ENCODE measurements around the gene HSD3B7. TPM values are rescaled to one million over a fixed set of nuclear protein-coding genes. Genes with fewer than 3 reads are reported as not detected.
"Not testable (repeated sequence)": the region's sequence is repeated elsewhere in the genome, so short reads cannot be mapped to it uniquely, and the experiment has no call there.

The HSD3B7 gene
- total RNA-seq, 2 donors from 2014 or later, result 0.21 to 0.60 TPM

GRCh38 chr16:31017756-31018155 is 32.7 kb downstream of the HSD3B7 start:
- H3K4me1 Mint-ChIP-seq; DNase-seq; H3K36me3 Mint-ChIP-seq (ENCODE audit: low read depth); H3K4me3 Mint-ChIP-seq; H3K9me3 ChIP-seq (ENCODE audit: control insufficient read depth, low read length, poor library complexity, severe bottlenecking); H3K27ac Mint-ChIP-seq; ATAC-seq: not testable (repeated sequence)
- peaks cover 18% of the 10 kb centered on the region for H3K27me3 Mint-ChIP-seq

- H3K9me3 ChIP-seq (ENCODE audit: control insufficient read depth, low read length, poor library complexity, severe bottlenecking), result no peaks in the 10 kb centered on the region
- no peak for DNase-seq
- H3K4me1 Mint-ChIP-seq, result no peaks in the 10 kb centered on the region
- ATAC-seq, result no peak
- no peak overlapping the region for H3K27ac Mint-ChIP-seq
- no peaks in the 10 kb centered on the region for H3K27me3 Mint-ChIP-seq
- H3K36me3 Mint-ChIP-seq (ENCODE audit: low read depth), result no peaks in the 10 kb centered on the region
- H3K4me3 Mint-ChIP-seq, result no peak overlapping the region
Measured at GRCh38 chr16:31020536-31020935, 35.5 kb downstream of the HSD3B7 start.

GRCh38 chr16:31022544-31023251 is 37.7 kb downstream of the HSD3B7 start:
- no peaks in the 10 kb centered on the region for H3K4me1 Mint-ChIP-seq
- H3K27me3 Mint-ChIP-seq, result no peaks in the 10 kb centered on the region
- DNase-seq (no peak), ATAC-seq (no peak)
- no peak overlapping the region for H3K27ac Mint-ChIP-seq
- no peak overlapping the region for H3K4me3 Mint-ChIP-seq
- no peaks in the 10 kb centered on the region for H3K9me3 ChIP-seq (ENCODE audit: control insufficient read depth, low read length, poor library complexity, severe bottlenecking)
- H3K36me3 Mint-ChIP-seq (ENCODE audit: low read depth), result no peaks in the 10 kb centered on the region

- H3K27me3 Mint-ChIP-seq, result no peaks in the 10 kb centered on the region
- no peaks in the 10 kb centered on the region for H3K9me3 ChIP-seq (ENCODE audit: control insufficient read depth, low read length, poor library complexity, severe bottlenecking)
- H3K36me3 Mint-ChIP-seq (ENCODE audit: low read depth), result no peaks in the 10 kb centered on the region
- ATAC-seq, result no peak
- H3K27ac Mint-ChIP-seq, result no peak overlapping the region
- H3K4me3 Mint-ChIP-seq, result no peak overlapping the region
- no peaks in the 10 kb centered on the region for H3K4me1 Mint-ChIP-seq
- DNase-seq, result no peak
Measured at GRCh38 chr16:31023252-31023602, 38.2 kb downstream of the HSD3B7 start.

- no peak for DNase-seq
- no peaks in the 10 kb centered on the region for H3K9me3 ChIP-seq (ENCODE audit: control insufficient read depth, low read length, poor library complexity, severe bottlenecking)
- no peaks in the 10 kb centered on the region for H3K36me3 Mint-ChIP-seq (ENCODE audit: low read depth)
- H3K4me1 Mint-ChIP-seq, result no peaks in the 10 kb centered on the region
- no peak overlapping the region for H3K27ac Mint-ChIP-seq
- no peaks in the 10 kb centered on the region for H3K27me3 Mint-ChIP-seq
- H3K4me3 Mint-ChIP-seq, result no peak overlapping the region
- ATAC-seq, result no peak
Measured at GRCh38 chr16:31023627-31024226, 38.7 kb downstream of the HSD3B7 start.

- DNase-seq (no peak), ATAC-seq (no peak)
- no peaks in the 10 kb centered on the region for H3K9me3 ChIP-seq (ENCODE audit: control insufficient read depth, low read length, poor library complexity, severe bottlenecking)
- H3K27me3 Mint-ChIP-seq, result no peaks in the 10 kb centered on the region
- H3K4me3 Mint-ChIP-seq, result no peak overlapping the region
- H3K36me3 Mint-ChIP-seq (ENCODE audit: low read depth), result no peaks in the 10 kb centered on the region
- H3K4me1 Mint-ChIP-seq, result no peaks in the 10 kb centered on the region
- no peak overlapping the region for H3K27ac Mint-ChIP-seq
Measured at GRCh38 chr16:31025339-31025738, 40.3 kb downstream of the HSD3B7 start.

- ATAC-seq, result no peak
- no peaks in the 10 kb centered on the region for H3K9me3 ChIP-seq (ENCODE audit: control insufficient read depth, low read length, poor library complexity, severe bottlenecking)
- peaks cover 5% of the 10 kb centered on the region for H3K4me1 Mint-ChIP-seq
- H3K27me3 Mint-ChIP-seq, result no peaks in the 10 kb centered on the region
- peaks cover 4% of the 10 kb centered on the region for H3K36me3 Mint-ChIP-seq (ENCODE audit: low read depth)
- H3K27ac Mint-ChIP-seq, result no peak overlapping the region
- DNase-seq, result no peak
- H3K4me3 Mint-ChIP-seq, result no peak overlapping the region
Measured at GRCh38 chr16:31029272-31029671, 44.3 kb downstream of the HSD3B7 start.

- Mint-ChIP-seq H3K27me3 (no peaks in the 10 kb centered on the region), H3K27ac (no peak overlapping the region), H3K36me3 (ENCODE audit: low read depth) (peaks cover 4% of the 10 kb centered on the region), H3K4me3 (no peak overlapping the region), H3K4me1 (peaks cover 10% of the 10 kb centered on the region)
- no peaks in the 10 kb centered on the region for H3K9me3 ChIP-seq (ENCODE audit: control insufficient read depth, low read length, poor library complexity, severe bottlenecking)
- no peak for ATAC-seq
- DNase-seq, result no peak
Measured at GRCh38 chr16:31031276-31031675, 46.3 kb downstream of the HSD3B7 start.

- H3K27ac Mint-ChIP-seq, result peak within 1 kb of the TSS; percentile 89
- no peaks in the 10 kb centered on the region for H3K27me3 Mint-ChIP-seq
- ATAC-seq (peak; percentile 85), DNase-seq (peak; percentile 95 to 97 (median 97))
- H3K4me3 Mint-ChIP-seq, result peak within 1 kb of the TSS; percentile 99
- H3K9me3 ChIP-seq (ENCODE audit: control insufficient read depth, low read length, poor library complexity, severe bottlenecking), result no peaks in the 10 kb centered on the region
- H3K36me3 Mint-ChIP-seq (ENCODE audit: low read depth), result peaks cover 4% of the 10 kb centered on the region
- H3K4me1 Mint-ChIP-seq, result peaks cover 13% of the 10 kb centered on the region
Measured at GRCh38 chr16:31032736-31033708, 48.0 kb downstream of the HSD3B7 start, which contains the start of gene STX4. TSS of gene STX4 (plus strand) at chr16:31033558. CDS start at chr16:31033806, 248 bp downstream.

- peak overlapping the region; percentile 89 for H3K27ac Mint-ChIP-seq
- H3K9me3 ChIP-seq (ENCODE audit: control insufficient read depth, low read length, poor library complexity, severe bottlenecking), result no peaks in the 10 kb centered on the region
- ATAC-seq (peak; percentile 47), DNase-seq (peak; percentile 76 to 78 (median 77))
- H3K4me1 Mint-ChIP-seq, result peaks cover 13% of the 10 kb centered on the region
- no peaks in the 10 kb centered on the region for H3K27me3 Mint-ChIP-seq
- H3K4me3 Mint-ChIP-seq, result peak overlapping the region; percentile 99
- peaks cover 4% of the 10 kb centered on the region for H3K36me3 Mint-ChIP-seq (ENCODE audit: low read depth)
Measured at GRCh38 chr16:31033709-31034492, 48.9 kb downstream of the HSD3B7 start.

GRCh38 chr16:31036691-31037090 is 51.7 kb downstream of the HSD3B7 start:
- no peaks in the 10 kb centered on the region for H3K9me3 ChIP-seq (ENCODE audit: control insufficient read depth, low read length, poor library complexity, severe bottlenecking)
- Mint-ChIP-seq H3K4me3 (no peak overlapping the region), H3K27me3 (no peaks in the 10 kb centered on the region), H3K27ac (peak overlapping the region; percentile 37), H3K4me1 (peaks cover 13% of the 10 kb centered on the region), H3K36me3 (ENCODE audit: low read depth) (peaks cover 7% of the 10 kb centered on the region)
- ATAC-seq (no peak), DNase-seq (no peak)
